Body of pancreas (tissue), 4 donors: ENCODE data around the gene NOX1.

Experiments used
- POLR2A ChIP-seq, 3 donors: fragments of 450-650 bp; IDR thresholded peaks; one replicate each; pipeline ENCODE4 v1.6.1; 2016; ENCODE audit warnings: antibody characterized with exemption in 3 of 3, mild to moderate bottlenecking in 2 of 3
- TF ChIP-seq, protein P1 (sequence below), 7 experiments: fragments of 450-650 bp in 4 of 7; fragments of 200-600 bp in 3 of 7; sonication (generic) in 3 of 7; IDR thresholded peaks; one replicate each; pipeline ENCODE4 v1.5.1; 2016 to 2019; ENCODE audit warnings: antibody characterized with exemption in 7 of 7

DNA sequence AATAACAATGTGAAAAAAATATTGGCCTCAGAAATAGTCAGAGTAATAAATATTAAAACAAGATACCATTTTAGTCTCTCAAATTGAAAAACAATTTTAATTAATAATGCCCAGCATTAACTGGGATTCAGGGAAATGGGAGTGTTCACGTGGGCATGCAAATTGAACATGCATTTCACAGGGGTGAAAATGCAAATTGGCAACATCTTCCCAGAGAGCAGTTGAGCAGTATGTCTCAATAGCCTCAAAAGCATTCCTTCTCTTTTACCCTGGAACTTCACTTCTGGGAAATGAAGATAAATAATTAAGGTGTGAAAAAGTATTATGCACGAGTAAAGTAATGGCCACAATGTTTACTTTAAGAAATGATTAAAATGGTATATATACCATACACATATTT, 21.3 kb downstream of the NOX1 start:
- no peak for TF ChIP-seq POLR2A (IDR thresholded peaks at IDR 0.05)
- TF ChIP-seq, protein P1, sequence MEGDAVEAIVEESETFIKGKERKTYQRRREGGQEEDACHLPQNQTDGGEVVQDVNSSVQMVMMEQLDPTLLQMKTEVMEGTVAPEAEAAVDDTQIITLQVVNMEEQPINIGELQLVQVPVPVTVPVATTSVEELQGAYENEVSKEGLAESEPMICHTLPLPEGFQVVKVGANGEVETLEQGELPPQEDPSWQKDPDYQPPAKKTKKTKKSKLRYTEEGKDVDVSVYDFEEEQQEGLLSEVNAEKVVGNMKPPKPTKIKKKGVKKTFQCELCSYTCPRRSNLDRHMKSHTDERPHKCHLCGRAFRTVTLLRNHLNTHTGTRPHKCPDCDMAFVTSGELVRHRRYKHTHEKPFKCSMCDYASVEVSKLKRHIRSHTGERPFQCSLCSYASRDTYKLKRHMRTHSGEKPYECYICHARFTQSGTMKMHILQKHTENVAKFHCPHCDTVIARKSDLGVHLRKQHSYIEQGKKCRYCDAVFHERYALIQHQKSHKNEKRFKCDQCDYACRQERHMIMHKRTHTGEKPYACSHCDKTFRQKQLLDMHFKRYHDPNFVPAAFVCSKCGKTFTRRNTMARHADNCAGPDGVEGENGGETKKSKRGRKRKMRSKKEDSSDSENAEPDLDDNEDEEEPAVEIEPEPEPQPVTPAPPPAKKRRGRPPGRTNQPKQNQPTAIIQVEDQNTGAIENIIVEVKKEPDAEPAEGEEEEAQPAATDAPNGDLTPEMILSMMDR (IDR thresholded peaks at IDR 0.05): no peak
